ENCODE measurements around the gene EIF4B. TPM values are rescaled to one million over a fixed set of nuclear protein-coding genes. Genes with fewer than 3 reads are reported as not detected.
A peak's percentile ranks its signal among the peaks of the same experiment; 100 is the strongest.

The EIF4B gene
- total and polyA plus RNA-seq, 2 experiments from 2014 or later: 141 to 584 TPM

DNA sequence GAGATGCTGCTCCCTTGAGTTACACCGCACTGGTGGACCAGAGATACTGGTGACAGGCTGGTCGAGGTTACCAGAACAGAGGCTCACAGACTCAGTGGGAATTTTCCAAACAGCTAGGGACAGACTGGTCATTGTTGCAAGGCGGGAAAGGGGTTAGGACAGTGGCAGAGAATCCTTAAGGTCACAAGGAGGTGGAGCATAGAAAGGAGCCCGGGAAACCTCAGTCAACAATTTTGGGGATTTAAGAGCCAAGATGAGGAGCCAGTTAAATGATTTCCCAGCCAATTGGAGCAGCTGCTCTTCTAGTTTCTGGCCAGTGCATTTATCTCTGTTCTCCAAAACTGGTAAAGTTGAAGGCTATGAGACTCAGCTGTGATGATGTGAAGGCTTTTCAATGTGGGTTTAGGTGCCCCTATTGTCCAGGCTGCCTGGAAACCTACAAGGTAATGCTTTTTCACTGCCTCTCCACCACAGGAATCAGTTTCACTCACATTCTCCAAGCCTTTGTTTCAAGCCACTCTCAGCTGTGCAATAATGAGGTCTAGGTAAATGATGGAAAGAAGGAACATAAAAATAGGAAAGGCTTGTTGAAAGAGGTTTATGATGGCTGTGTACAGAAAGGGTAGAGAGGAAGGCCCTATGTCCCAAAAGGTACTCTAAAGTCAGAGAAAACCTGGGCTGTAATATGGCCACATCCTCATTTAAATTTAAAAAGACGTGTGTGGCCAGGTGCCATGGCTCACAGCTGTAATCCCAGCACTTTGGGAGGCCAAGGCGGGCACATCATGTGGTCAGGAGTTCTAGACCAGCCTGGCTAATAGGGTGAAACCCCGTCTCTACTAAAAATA, 36.6 kb downstream of the EIF4B start:
- peaks cover 32% of the 10 kb centered on the region for H3K27me3 ChIP-seq (ENCODE audit: insufficient read depth)
- Mint-ChIP-seq H3K27ac (peak overlapping the region; percentile 83), H3K4me3 (no peak overlapping the region; the same call in 2 of the 3 replicates), H3K36me3 (ENCODE audit: low read depth) (peaks cover 46% of the 10 kb centered on the region), H3K4me1 (peaks cover 52% of the 10 kb centered on the region), H3K9me3 (peaks cover 5% of the 10 kb centered on the region; the same call in 2 of the 3 replicates), H3K27me3 (ENCODE audit: insufficient read depth, low read depth, poor library complexity) (peaks cover 45% of the 10 kb centered on the region)
- DNase-seq (ENCODE audit: low spot score) (peak; percentile 51), ATAC-seq (peak; percentile 5)
- no peak overlapping the region for H3K4me2 ChIP-seq
- peaks cover 22% of the 10 kb centered on the region for H4K20me1 ChIP-seq (replicated peaks; ENCODE audit: insufficient read depth)
- H3K4me1 ChIP-seq (ENCODE audit: insufficient read depth): peaks cover 52% of the 10 kb centered on the region
- H3K79me2 ChIP-seq (replicated peaks; ENCODE audit: insufficient read depth): no peaks in the 10 kb centered on the region
- no peaks in the 10 kb centered on the region for H3K9me2 ChIP-seq (ENCODE audit: insufficient read depth)
- no peak overlapping the region for H2AFZ ChIP-seq
- H3K4me3 ChIP-seq: no peak overlapping the region
- peaks cover 62% of the 10 kb centered on the region for H3F3A ChIP-seq (replicated peaks; ENCODE audit: low read depth)
- TF ChIP-seq CREB1 (CRISPR knock-in tag; IDR thresholded peaks at IDR 0.05; ENCODE audit: low read depth) (no peak), POLR2AphosphoS5 (IDR thresholded peaks at IDR 0.05; ENCODE audit: low read depth) (peak; percentile 18)
- H3K36me3 ChIP-seq (ENCODE audit: insufficient read depth): peaks cover 24% of the 10 kb centered on the region
- H3K27ac ChIP-seq (ENCODE audit: low read depth): peak overlapping the region; percentile 74; the same call in 1 of the 2 replicates

DNA sequence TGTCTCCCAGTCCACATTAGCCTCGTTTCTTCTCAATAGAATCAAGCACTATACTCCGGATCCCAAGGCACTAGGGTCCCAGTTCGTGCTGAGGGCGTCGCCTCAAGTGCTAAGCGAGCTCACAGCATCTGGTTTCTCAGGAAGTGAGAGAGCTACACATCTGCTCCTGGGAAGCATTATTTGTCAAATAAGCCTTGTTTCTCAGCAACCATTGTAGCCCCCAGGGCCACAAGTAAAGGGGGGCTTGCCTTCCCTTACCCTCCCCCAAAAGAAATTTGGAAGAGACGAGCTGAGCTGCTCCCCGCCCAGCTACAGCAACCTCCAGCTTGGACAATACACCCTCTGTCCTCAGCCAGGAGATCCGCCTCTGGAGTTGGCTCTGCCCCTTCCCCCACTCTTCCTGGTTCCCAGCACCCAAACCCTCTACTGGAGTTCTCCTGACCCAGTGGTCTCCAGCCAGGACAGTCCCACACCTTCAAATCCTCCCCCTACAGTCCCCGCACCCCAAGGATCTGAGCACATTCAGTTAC, 37.9 kb downstream of the EIF4B start:
- peaks cover 61% of the 10 kb centered on the region for H3K4me1 ChIP-seq (ENCODE audit: insufficient read depth)
- H3F3A ChIP-seq (replicated peaks; ENCODE audit: low read depth): peaks cover 62% of the 10 kb centered on the region
- H3K27me3 Mint-ChIP-seq (ENCODE audit: insufficient read depth, low read depth, poor library complexity): peaks cover 48% of the 10 kb centered on the region
- H3K36me3 ChIP-seq (ENCODE audit: insufficient read depth): peaks cover 13% of the 10 kb centered on the region
- H3K4me1 Mint-ChIP-seq: peaks cover 58% of the 10 kb centered on the region
- peak; percentile 57 for DNase-seq (ENCODE audit: low spot score)
- peaks cover 5% of the 10 kb centered on the region; the same call in 2 of the 3 replicates for H3K9me3 Mint-ChIP-seq
- no peak overlapping the region for H3K27ac ChIP-seq (ENCODE audit: low read depth)
- H3K4me2 ChIP-seq: peak overlapping the region; percentile 71
- H3K27me3 ChIP-seq (ENCODE audit: insufficient read depth): peaks cover 32% of the 10 kb centered on the region
- peak overlapping the region; percentile 20; the same call in 1 of the 2 replicates for H3K4me3 ChIP-seq
- ATAC-seq: no peak; the same call in 2 of the 3 replicates
- peaks cover 10% of the 10 kb centered on the region for H4K20me1 ChIP-seq (replicated peaks; ENCODE audit: insufficient read depth)
- no peak overlapping the region for H2AFZ ChIP-seq
- H3K9me2 ChIP-seq (ENCODE audit: insufficient read depth): no peaks in the 10 kb centered on the region
- peaks cover 33% of the 10 kb centered on the region for H3K36me3 Mint-ChIP-seq (ENCODE audit: low read depth)
- no peaks in the 10 kb centered on the region for H3K79me2 ChIP-seq (replicated peaks; ENCODE audit: insufficient read depth)
- H3K4me3 Mint-ChIP-seq: peak overlapping the region; percentile 17; the same call in 1 of the 3 replicates
- no peak overlapping the region for H3K27ac Mint-ChIP-seq
- TF ChIP-seq EZH2 (IDR thresholded peaks at IDR 0.05; ENCODE audit: low read depth, unreplicated experiment): no peak
- no peak for TF ChIP-seq ZNF114 (CRISPR knock-in tag; IDR thresholded peaks at IDR 0.05)
- TF ChIP-seq CREB1 (CRISPR knock-in tag; IDR thresholded peaks at IDR 0.05; ENCODE audit: low read depth): no peak
- TF ChIP-seq, protein P1, sequence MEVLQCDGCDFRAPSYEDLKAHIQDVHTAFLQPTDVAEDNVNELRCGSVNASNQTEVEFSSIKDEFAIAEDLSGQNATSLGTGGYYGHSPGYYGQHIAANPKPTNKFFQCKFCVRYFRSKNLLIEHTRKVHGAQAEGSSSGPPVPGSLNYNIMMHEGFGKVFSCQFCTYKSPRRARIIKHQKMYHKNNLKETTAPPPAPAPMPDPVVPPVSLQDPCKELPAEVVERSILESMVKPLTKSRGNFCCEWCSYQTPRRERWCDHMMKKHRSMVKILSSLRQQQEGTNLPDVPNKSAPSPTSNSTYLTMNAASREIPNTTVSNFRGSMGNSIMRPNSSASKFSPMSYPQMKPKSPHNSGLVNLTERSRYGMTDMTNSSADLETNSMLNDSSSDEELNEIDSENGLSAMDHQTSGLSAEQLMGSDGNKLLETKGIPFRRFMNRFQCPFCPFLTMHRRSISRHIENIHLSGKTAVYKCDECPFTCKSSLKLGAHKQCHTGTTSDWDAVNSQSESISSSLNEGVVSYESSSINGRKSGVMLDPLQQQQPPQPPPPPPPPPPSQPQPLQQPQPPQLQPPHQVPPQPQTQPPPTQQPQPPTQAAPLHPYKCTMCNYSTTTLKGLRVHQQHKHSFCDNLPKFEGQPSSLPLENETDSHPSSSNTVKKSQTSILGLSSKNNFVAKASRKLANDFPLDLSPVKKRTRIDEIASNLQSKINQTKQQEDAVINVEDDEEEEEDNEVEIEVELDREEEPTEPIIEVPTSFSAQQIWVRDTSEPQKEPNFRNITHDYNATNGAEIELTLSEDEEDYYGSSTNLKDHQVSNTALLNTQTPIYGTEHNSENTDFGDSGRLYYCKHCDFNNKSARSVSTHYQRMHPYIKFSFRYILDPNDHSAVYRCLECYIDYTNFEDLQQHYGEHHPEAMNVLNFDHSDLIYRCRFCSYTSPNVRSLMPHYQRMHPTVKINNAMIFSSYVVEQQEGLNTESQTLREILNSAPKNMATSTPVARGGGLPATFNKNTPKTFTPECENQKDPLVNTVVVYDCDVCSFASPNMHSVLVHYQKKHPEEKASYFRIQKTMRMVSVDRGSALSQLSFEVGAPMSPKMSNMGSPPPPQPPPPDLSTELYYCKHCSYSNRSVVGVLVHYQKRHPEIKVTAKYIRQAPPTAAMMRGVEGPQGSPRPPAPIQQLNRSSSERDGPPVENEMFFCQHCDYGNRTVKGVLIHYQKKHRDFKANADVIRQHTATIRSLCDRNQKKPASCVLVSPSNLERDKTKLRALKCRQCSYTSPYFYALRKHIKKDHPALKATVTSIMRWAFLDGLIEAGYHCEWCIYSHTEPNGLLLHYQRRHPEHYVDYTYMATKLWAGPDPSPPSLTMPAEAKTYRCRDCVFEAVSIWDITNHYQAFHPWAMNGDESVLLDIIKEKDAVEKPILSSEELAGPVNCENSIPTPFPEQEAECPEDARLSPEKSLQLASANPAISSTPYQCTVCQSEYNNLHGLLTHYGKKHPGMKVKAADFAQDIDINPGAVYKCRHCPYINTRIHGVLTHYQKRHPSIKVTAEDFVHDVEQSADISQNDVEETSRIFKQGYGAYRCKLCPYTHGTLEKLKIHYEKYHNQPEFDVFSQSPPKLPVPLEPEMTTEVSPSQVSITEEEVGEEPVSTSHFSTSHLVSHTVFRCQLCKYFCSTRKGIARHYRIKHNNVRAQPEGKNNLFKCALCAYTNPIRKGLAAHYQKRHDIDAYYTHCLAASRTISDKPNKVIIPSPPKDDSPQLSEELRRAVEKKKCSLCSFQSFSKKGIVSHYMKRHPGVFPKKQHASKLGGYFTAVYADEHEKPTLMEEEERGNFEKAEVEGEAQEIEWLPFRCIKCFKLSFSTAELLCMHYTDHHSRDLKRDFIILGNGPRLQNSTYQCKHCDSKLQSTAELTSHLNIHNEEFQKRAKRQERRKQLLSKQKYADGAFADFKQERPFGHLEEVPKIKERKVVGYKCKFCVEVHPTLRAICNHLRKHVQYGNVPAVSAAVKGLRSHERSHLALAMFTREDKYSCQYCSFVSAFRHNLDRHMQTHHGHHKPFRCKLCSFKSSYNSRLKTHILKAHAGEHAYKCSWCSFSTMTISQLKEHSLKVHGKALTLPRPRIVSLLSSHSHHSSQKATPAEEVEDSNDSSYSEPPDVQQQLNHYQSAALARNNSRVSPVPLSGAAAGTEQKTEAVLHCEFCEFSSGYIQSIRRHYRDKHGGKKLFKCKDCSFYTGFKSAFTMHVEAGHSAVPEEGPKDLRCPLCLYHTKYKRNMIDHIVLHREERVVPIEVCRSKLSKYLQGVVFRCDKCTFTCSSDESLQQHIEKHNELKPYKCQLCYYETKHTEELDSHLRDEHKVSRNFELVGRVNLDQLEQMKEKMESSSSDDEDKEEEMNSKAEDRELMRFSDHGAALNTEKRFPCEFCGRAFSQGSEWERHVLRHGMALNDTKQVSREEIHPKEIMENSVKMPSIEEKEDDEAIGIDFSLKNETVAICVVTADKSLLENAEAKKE (CRISPR knock-in tag; IDR thresholded peaks at IDR 0.05): no peak
- TF ChIP-seq ZNF331 (CRISPR knock-in tag; IDR thresholded peaks at IDR 0.05; ENCODE audit: low read depth): no peak
- TF ChIP-seq, protein P2, sequence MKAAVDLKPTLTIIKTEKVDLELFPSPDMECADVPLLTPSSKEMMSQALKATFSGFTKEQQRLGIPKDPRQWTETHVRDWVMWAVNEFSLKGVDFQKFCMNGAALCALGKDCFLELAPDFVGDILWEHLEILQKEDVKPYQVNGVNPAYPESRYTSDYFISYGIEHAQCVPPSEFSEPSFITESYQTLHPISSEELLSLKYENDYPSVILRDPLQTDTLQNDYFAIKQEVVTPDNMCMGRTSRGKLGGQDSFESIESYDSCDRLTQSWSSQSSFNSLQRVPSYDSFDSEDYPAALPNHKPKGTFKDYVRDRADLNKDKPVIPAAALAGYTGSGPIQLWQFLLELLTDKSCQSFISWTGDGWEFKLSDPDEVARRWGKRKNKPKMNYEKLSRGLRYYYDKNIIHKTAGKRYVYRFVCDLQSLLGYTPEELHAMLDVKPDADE (IDR thresholded peaks at IDR 0.05): no peak
- TF ChIP-seq, protein P3, sequence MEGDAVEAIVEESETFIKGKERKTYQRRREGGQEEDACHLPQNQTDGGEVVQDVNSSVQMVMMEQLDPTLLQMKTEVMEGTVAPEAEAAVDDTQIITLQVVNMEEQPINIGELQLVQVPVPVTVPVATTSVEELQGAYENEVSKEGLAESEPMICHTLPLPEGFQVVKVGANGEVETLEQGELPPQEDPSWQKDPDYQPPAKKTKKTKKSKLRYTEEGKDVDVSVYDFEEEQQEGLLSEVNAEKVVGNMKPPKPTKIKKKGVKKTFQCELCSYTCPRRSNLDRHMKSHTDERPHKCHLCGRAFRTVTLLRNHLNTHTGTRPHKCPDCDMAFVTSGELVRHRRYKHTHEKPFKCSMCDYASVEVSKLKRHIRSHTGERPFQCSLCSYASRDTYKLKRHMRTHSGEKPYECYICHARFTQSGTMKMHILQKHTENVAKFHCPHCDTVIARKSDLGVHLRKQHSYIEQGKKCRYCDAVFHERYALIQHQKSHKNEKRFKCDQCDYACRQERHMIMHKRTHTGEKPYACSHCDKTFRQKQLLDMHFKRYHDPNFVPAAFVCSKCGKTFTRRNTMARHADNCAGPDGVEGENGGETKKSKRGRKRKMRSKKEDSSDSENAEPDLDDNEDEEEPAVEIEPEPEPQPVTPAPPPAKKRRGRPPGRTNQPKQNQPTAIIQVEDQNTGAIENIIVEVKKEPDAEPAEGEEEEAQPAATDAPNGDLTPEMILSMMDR (conservative IDR thresholded peaks at IDR 0.05; ENCODE audit: low read depth in 2 of 2): no peak
- TF ChIP-seq NANOG (IDR thresholded peaks at IDR 0.05; ENCODE audit: borderline replicate concordance): no peak
- no peak for TF ChIP-seq POLR2AphosphoS5 (IDR thresholded peaks at IDR 0.05; ENCODE audit: low read depth)
- TF ChIP-seq EZH2phosphoT487 (IDR thresholded peaks at IDR 0.05; ENCODE audit: unreplicated experiment): no peak
- no peak for TF ChIP-seq STAT1 (IDR thresholded peaks at IDR 0.05; ENCODE audit: unreplicated experiment)
